ENCODE results near the gene CLIC6. TPM values are rescaled to one million over a fixed set of nuclear protein-coding genes. Genes with fewer than 3 reads are reported as not detected.

The CLIC6 gene
- total RNA-seq, 1 experiment from 2014 or later, result not detected

DNA sequence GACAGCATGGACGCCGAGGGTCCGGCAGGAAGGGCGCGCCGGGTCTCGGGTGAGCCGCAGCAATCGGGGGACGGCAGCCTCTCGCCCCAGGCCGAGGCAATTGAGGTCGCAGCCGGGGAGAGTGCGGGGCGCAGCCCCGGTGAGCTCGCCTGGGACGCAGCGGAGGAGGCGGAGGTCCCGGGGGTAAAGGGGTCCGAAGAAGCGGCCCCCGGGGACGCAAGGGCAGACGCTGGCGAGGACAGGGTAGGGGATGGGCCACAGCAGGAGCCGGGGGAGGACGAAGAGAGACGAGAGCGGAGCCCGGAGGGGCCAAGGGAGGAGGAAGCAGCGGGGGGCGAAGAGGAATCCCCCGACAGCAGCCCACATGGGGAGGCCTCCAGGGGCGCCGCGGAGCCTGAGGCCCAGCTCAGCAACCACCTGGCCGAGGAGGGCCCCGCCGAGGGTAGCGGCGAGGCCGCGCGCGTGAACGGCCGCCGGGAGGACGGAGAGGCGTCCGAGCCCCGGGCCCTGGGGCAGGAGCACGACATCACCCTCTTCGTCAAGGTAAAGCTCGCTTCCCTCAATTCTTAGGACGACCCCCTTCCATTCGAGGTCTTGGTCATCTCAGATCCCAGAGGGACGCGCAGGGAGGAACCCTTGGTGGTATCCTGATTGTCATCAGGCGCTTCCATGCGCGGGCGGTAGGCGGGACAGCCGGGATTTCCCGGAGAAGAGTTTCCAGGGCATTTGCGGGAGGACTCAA lies 1.6 kb downstream of the CLIC6 start:
- H3K27me3 Mint-ChIP-seq (ENCODE audit: insufficient read depth, unreplicated experiment), result no peaks in the 10 kb centered on the region
- peaks cover 27% of the 10 kb centered on the region for H3K4me1 Mint-ChIP-seq (ENCODE audit: low read depth, unreplicated experiment)
- no peaks in the 10 kb centered on the region for H3K27me3 ChIP-seq (replicated peaks; ENCODE audit: control insufficient read depth, insufficient read depth, low read length)
- peaks cover 19% of the 10 kb centered on the region for H3K36me3 Mint-ChIP-seq (ENCODE audit: insufficient read depth, unreplicated experiment)
- DNase-seq, result no peak
- no peak overlapping the region for H3K4me3 ChIP-seq (ENCODE audit: low read depth, low read length)
- TF ChIP-seq, protein P1, sequence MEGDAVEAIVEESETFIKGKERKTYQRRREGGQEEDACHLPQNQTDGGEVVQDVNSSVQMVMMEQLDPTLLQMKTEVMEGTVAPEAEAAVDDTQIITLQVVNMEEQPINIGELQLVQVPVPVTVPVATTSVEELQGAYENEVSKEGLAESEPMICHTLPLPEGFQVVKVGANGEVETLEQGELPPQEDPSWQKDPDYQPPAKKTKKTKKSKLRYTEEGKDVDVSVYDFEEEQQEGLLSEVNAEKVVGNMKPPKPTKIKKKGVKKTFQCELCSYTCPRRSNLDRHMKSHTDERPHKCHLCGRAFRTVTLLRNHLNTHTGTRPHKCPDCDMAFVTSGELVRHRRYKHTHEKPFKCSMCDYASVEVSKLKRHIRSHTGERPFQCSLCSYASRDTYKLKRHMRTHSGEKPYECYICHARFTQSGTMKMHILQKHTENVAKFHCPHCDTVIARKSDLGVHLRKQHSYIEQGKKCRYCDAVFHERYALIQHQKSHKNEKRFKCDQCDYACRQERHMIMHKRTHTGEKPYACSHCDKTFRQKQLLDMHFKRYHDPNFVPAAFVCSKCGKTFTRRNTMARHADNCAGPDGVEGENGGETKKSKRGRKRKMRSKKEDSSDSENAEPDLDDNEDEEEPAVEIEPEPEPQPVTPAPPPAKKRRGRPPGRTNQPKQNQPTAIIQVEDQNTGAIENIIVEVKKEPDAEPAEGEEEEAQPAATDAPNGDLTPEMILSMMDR (IDR thresholded peaks at IDR 0.05; ENCODE audit: insufficient read depth in 1 of 2, low read depth in 1 of 2, low read length in 1 of 2, severe bottlenecking in 1 of 2, unreplicated experiment in 1 of 2), result no peak
- H3K4me1 ChIP-seq, result peaks cover 44% of the 10 kb centered on the region
- no peak overlapping the region for H3K4me3 Mint-ChIP-seq (ENCODE audit: unreplicated experiment)
- ChIA-PET CTCF (no interaction called here), POLR2A (no interaction called here)
- peaks cover 7% of the 10 kb centered on the region; the same call in 1 of the 2 replicates for H3K9me3 ChIP-seq
- peak overlapping the region; percentile 77 for H3K27ac Mint-ChIP-seq (ENCODE audit: unreplicated experiment)
- H3K9me3 Mint-ChIP-seq (ENCODE audit: unreplicated experiment), result no peaks in the 10 kb centered on the region
- no peaks in the 10 kb centered on the region for H3K36me3 ChIP-seq (ENCODE audit: control insufficient read depth, insufficient read depth, low read length)
- intact Hi-C loops (cut with micrococcal nuclease; ENCODE audit: unreplicated experiment), result no loop called here
- BruUV-seq (replicated peaks), result no TSS peak

DNA sequence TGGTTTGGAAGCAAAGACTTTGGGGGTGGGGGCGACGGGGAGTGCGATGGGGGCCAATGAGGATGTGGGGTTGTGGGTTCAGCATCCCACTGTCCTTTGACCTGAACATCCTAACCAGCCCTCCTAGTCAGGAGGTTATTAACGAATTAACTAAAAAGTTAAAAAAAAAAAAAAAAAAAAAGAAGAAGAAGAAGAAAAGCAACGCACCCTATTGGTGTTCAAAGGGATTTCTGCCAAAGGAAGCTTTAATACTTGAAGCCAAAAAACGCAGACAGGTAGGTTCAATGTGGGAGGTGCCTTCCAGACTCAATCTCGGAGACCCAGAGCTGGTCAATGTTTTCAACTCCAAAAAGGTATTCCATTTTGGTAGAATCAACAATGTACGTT lies 2.2 kb downstream of the CLIC6 start:
- Mint-ChIP-seq H3K4me3 (ENCODE audit: unreplicated experiment) (peak overlapping the region; percentile 50), H3K27me3 (ENCODE audit: insufficient read depth, unreplicated experiment) (no peaks in the 10 kb centered on the region), H3K4me1 (ENCODE audit: low read depth, unreplicated experiment) (peaks cover 27% of the 10 kb centered on the region), H3K27ac (ENCODE audit: unreplicated experiment) (peak overlapping the region; percentile 77), H3K9me3 (ENCODE audit: unreplicated experiment) (no peaks in the 10 kb centered on the region), H3K36me3 (ENCODE audit: insufficient read depth, unreplicated experiment) (peaks cover 19% of the 10 kb centered on the region)
- peak in 1 of 2 experiments; percentile 5 for DNase-seq
- Histone ChIP-seq H3K36me3 (ENCODE audit: control insufficient read depth, insufficient read depth, low read length) (no peaks in the 10 kb centered on the region), H3K4me3 (ENCODE audit: low read depth, low read length) (no peak overlapping the region), H3K27me3 (replicated peaks; ENCODE audit: control insufficient read depth, insufficient read depth, low read length) (no peaks in the 10 kb centered on the region), H3K4me1 (peaks cover 44% of the 10 kb centered on the region), H3K9me3 (peaks cover 7% of the 10 kb centered on the region; the same call in 1 of the 2 replicates)
- CTCF ChIA-PET, result interaction anchor here (0.6 to 0.7 kb wide), 3 partner anchors 735 to 817 kb away, joined by 3 read pairs; no protein-coding TSS in a partner anchor
- intact Hi-C loops (cut with micrococcal nuclease; ENCODE audit: unreplicated experiment), result no loop called here
- POLR2A ChIA-PET, result interaction anchor here (0.9 kb wide), 1 partner anchor 20 kb away, joined by 3 read pairs; no protein-coding TSS in a partner anchor
- no TSS peak for BruUV-seq (replicated peaks)
- TF ChIP-seq, protein P1 (IDR thresholded peaks at IDR 0.05; ENCODE audit: insufficient read depth in 1 of 2, low read depth in 1 of 2, low read length in 1 of 2, severe bottlenecking in 1 of 2, unreplicated experiment in 1 of 2), result peak in 1 of 2 experiments; percentile 8

DNA sequence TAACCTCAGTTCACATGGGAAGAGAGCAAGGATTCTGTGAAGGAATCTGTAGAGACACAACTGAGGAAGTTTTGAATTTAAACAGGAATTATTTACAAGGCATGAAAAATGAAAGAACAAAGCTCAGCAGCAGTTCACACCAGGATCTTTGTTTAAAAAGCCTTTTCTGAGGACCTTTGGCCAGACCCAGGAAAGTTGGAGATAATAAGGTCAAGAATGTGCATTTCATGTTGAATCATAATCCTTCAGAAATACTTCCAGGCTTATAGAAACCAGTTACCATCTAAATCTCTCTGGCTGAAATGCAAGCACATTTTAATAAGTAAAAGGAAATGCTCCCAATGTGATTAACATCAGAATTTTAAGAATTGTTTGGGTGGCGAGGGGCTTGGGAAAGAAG lies 2.7 kb downstream of the CLIC6 start:
- peak overlapping the region; percentile 77 for H3K27ac Mint-ChIP-seq (ENCODE audit: unreplicated experiment)
- BruUV-seq (replicated peaks), result no TSS peak
- DNase-seq, result peak in 1 of 2 experiments; percentile 44
- H3K27me3 Mint-ChIP-seq (ENCODE audit: insufficient read depth, unreplicated experiment), result no peaks in the 10 kb centered on the region
- Histone ChIP-seq H3K36me3 (ENCODE audit: control insufficient read depth, insufficient read depth, low read length) (no peaks in the 10 kb centered on the region), H3K4me3 (ENCODE audit: low read depth, low read length) (no peak overlapping the region), H3K9me3 (peaks cover 7% of the 10 kb centered on the region; the same call in 1 of the 2 replicates), H3K27me3 (replicated peaks; ENCODE audit: control insufficient read depth, insufficient read depth, low read length) (no peaks in the 10 kb centered on the region), H3K4me1 (peaks cover 44% of the 10 kb centered on the region)
- H3K4me1 Mint-ChIP-seq (ENCODE audit: low read depth, unreplicated experiment), result peaks cover 27% of the 10 kb centered on the region
- CTCF ChIA-PET, result interaction anchor here (0.6 to 0.7 kb wide), 3 partner anchors 735 to 817 kb away, joined by 3 read pairs; no protein-coding TSS in a partner anchor
- no peaks in the 10 kb centered on the region for H3K9me3 Mint-ChIP-seq (ENCODE audit: unreplicated experiment)
- TF ChIP-seq, protein P1 (IDR thresholded peaks at IDR 0.05; ENCODE audit: insufficient read depth in 1 of 2, low read depth in 1 of 2, low read length in 1 of 2, severe bottlenecking in 1 of 2, unreplicated experiment in 1 of 2), result no peak
- peak overlapping the region; percentile 50 for H3K4me3 Mint-ChIP-seq (ENCODE audit: unreplicated experiment)
- intact Hi-C loops (cut with micrococcal nuclease; ENCODE audit: unreplicated experiment), result no loop called here
- POLR2A ChIA-PET, result interaction anchor here (0.9 kb wide), 1 partner anchor 21 kb away, joined by 3 read pairs; no protein-coding TSS in a partner anchor
- peaks cover 19% of the 10 kb centered on the region for H3K36me3 Mint-ChIP-seq (ENCODE audit: insufficient read depth, unreplicated experiment)

Measured in Caco-2 (cell line).